HG03354 (cell line): ENCODE results near the gene EXOC3L2.

ENCODE experiments used
- ATAC-seq: cut with Tn5 transposase; IDR thresholded peaks from one replicate; pipeline ENCODE4 v1.9.1; 2021; ENCODE audit warnings: mild to moderate bottlenecking; ENCODE audit not compliant: unreplicated experiment, poor library complexity, severe bottlenecking

EXOC3L2 gene

GRCh38 chr19:45224645-45225044, 20.6 kb downstream of the EXOC3L2 start:
- no peak for ATAC-seq

GRCh38 chr19:45223879-45224278, 21.3 kb downstream of the EXOC3L2 start:
- ATAC-seq: no peak

GRCh38 chr19:45222724-45223123, 22.5 kb downstream of the EXOC3L2 start:
- ATAC-seq: no peak

- ATAC-seq: no peak
Observed at GRCh38 chr19:45218911-45219743, 26.1 kb downstream of the EXOC3L2 start.

GRCh38 chr19:45218426-45218825, 26.8 kb downstream of the EXOC3L2 start:
- no peak for ATAC-seq

GRCh38 chr19:45217957-45218334, 27.3 kb downstream of the EXOC3L2 start:
- ATAC-seq: no peak

- no peak for ATAC-seq
Observed at GRCh38 chr19:45217193-45217956, 27.8 kb downstream of the EXOC3L2 start.

- ATAC-seq: no peak
Observed at GRCh38 chr19:45216667-45217066, 28.5 kb downstream of the EXOC3L2 start.

- ATAC-seq: no peak
Observed at GRCh38 chr19:45215391-45216191, 29.6 kb downstream of the EXOC3L2 start.

GRCh38 chr19:45213031-45213430, 32.2 kb downstream of the EXOC3L2 start:
- no peak for ATAC-seq

GRCh38 chr19:45211751-45212381, 33.3 kb downstream of the EXOC3L2 start:
- no peak for ATAC-seq

- ATAC-seq: no peak
Observed at GRCh38 chr19:45206328-45206727, 38.9 kb downstream of the EXOC3L2 start.

GRCh38 chr19:45205810-45206209, 39.4 kb downstream of the EXOC3L2 start:
- no peak for ATAC-seq

GRCh38 chr19:45202637-45203036, 42.6 kb downstream of the EXOC3L2 start:
- no peak for ATAC-seq

- ATAC-seq: no peak
Observed at GRCh38 chr19:45200568-45200967, 44.6 kb downstream of the EXOC3L2 start.

- ATAC-seq: no peak
Observed at GRCh38 chr19:45195764-45196163, 49.4 kb downstream of the EXOC3L2 start.

- no peak for ATAC-seq
Observed at GRCh38 chr19:45191375-45191774, 53.8 kb downstream of the EXOC3L2 start.

GRCh38 chr19:45189971-45190370, 55.2 kb downstream of the EXOC3L2 start:
- ATAC-seq: no peak

- no peak for ATAC-seq
Observed at GRCh38 chr19:45187421-45188100, 57.6 kb downstream of the EXOC3L2 start.
